Bone marrow (tissue), 2 donors: Measurements from ENCODE around the gene SCRG1.

ENCODE experiments used
- DNase-seq, 2 donors: peaks; one replicate each; lab custom pipeline; 2025; lab: John Stamatoyannopoulos, UW

Gene SCRG1

GRCh38 chr4:173398779-173399415 lies at the start of gene SCRG1:
TSS of gene SCRG1 (minus strand) at chr4:173399116. CDS start at chr4:173391414, 7,702 bp downstream.
- DNase-seq = no peak

GRCh38 chr4:173448103-173448502 lies 49.2 kb upstream of the SCRG1 start:
- no peak for DNase-seq

DNA sequence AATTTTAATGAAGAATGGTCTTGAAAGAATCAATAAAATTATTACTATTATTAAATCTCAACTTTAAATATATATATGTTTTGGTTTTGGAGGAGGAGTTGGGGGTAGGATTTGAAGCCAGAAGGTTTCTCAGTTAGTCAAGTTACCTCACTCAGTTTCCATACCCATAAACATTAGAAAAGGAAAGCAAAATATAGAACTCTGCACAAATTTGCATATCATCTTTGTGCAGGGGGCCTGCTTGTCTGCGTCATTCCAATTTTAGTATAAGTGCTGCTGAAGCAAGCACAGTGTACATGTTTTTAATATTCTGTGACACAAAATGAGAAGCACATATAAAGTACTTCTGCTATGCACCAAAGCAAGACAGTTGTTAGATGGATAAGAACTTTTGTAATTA lies 47.5 kb upstream of the SCRG1 start:
- DNase-seq = no peak

DNA sequence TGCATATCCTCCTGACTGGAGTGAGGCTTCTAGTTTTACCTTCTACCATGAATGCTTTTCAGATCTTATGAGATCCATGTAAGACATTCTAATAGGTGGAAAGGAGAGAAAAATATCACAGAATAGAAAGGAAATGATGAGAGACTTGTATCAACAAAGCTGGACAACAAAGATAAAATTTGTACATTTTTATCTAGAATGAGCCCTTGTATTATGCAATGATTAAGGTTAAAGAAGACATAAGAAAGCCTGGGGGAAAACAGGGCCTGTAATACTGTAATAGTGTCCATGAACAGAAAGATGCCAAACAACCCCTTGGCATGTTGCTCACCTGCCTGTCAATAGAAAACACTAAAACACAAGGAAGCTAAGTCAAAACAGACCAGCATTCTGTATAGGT lies 44.2 kb upstream of the SCRG1 start:
- no peak for DNase-seq

GRCh38 chr4:173442223-173442932 lies 43.5 kb upstream of the SCRG1 start:
- DNase-seq = no peak

- DNase-seq = no peak
Observed at GRCh38 chr4:173440888-173441287, 42.0 kb upstream of the SCRG1 start.

DNA sequence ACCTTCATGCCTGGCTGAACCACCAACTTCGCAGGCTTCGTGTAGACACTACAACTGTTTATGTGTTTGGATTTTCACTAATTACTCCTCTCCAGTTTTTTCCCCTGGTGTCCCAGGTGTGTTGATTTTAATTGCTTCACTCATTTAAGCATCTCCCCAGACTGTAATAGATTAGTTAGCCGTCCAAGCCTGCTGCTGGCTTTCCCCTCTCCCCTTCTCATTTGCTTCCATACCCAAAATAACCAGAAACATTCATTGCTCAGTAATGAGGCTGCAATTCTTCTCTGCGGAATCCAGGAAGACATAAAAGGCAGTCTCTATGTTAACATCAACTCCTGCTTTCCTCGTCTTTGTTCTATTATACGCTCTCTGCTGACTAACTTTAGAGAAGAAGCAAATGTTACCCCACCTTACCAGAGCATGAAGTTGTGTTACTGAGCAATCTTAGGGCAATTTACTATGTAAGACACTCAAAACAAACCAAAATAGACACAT lies 37.9 kb upstream of the SCRG1 start:
- no peak for DNase-seq

- DNase-seq = no peak
Observed at GRCh38 chr4:173436149-173436579, 37.2 kb upstream of the SCRG1 start.

DNA sequence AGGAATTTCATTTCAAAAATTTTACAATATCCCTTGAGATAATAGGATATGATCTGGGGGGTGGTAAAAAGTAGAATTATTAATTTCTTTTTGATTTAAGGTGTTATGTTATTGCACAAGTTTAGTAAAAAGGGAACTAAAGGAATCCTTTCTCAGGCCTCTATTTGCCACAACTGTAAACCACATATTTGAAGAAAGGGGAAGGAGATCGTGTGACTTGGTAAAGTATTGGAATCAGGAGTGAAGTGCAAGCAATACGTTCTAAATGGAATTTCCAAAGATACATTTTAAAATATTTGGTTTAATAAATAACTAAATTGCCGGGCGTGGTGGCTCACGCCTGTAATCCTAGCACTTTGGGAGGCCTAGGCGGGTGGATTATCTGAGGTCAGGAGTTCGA lies 35.3 kb upstream of the SCRG1 start:
- DNase-seq = peak in 1 of 2 donors; percentile 40

DNA sequence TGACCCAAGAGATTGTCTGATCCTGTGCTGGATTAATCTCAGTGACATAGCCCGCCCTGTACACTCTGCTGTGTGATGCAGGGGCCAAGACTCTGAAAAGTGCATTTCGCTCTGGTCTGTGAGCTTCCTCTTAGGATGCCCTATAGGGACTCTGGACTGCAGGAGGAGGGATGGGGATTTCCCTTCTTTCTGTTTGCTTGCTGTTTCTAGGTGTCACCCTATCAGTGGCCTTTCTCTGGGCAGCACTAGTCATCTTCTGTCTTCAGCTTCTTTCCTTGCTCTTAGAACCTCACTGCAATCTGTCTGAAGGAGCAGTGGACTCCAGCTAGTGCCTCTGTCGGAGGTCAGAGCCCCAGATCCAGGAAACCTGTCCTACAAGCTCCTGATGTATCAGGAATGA lies 34.5 kb upstream of the SCRG1 start:
- DNase-seq = no peak

DNA sequence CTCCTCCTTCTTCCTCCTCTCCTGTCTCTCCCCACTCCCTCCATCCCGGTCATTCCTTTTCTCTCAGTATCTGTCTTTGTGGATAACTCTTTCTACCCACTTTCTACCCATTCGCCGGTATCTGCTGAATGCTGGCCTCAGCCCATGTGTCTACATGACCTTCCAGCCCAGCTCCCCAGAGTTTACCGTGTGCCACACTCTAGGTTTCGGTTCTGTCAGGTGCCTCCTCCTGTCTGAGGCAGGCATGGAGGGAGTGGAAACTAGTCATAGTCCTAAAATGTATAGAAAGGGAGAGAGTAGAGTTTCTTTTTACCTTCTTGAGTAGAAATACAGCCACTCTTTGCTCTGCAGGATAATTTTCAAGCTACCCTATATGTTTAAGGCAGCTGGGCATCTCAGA lies 33.5 kb upstream of the SCRG1 start:
- DNase-seq = no peak

DNA sequence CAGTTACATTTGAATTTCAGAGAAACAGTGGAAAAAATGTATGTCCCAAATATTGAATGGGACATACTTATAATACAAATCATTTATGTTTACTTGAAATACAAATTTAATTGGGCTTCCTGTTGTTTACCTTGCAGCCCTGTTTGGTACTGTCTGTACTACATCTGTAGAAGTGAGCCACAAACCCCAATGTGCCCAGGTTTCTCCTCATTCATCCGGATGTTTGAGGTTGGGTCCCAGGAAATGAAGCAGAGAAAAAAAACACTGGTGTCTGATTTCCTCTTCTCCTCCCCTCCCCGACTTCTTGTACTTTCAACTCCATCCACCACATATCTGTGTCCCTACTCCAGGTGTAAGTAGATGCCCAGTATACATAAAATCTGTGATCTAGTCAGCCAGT lies 27.1 kb upstream of the SCRG1 start:
- DNase-seq = no peak

- DNase-seq = no peak
Observed at GRCh38 chr4:173424899-173425805, 26.2 kb upstream of the SCRG1 start.

- no peak for DNase-seq
Observed at GRCh38 chr4:173420801-173421200, 21.9 kb upstream of the SCRG1 start.

- no peak for DNase-seq
Observed at GRCh38 chr4:173420324-173420752, 21.4 kb upstream of the SCRG1 start.

GRCh38 chr4:173418639-173419038 lies 19.7 kb upstream of the SCRG1 start:
- peak in 1 of 2 donors; percentile 78 for DNase-seq

GRCh38 chr4:173417833-173418232 lies 18.9 kb upstream of the SCRG1 start:
- no peak for DNase-seq

- DNase-seq = peak; percentile 45 to 86
Observed at GRCh38 chr4:173415885-173416653, 17.2 kb upstream of the SCRG1 start.

GRCh38 chr4:173415092-173415491 lies 16.2 kb upstream of the SCRG1 start:
- DNase-seq = peak in 1 of 2 donors; percentile 66

DNA sequence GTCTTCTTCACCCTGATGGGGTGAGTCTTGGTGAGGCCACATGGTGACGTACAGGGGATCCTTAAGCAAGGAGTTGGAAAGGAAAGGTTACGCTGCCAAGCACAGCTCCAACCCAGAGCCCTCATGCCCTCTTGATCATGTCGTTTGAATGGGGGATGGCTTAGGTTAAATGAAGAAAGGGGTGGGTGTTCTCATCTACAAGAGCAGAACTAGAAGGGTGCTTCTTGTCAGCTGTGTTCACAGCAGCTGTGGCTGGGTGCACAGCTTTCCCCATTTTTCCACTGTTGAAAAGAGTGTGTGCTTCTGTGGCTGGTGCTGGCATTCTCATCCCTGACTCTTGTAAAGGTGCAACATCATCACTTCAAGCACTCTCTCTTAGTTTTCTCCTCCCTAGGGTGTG lies 15.5 kb upstream of the SCRG1 start:
- no peak for DNase-seq

GRCh38 chr4:173413036-173413435 lies 14.1 kb upstream of the SCRG1 start:
- DNase-seq = peak in 1 of 2 donors; percentile 42
